SK-N-MC (cell line): ENCODE measurements around the gene PHACTR3.

ENCODE experiments used
- EZH2 ChIP-seq: fragments of 200-600 bp; sonication (generic); IDR thresholded peaks from one replicate; pipeline ENCODE4 v1.6.1; 2017; ENCODE audit warnings: antibody characterized with exemption
- POLR2AphosphoS5 ChIP-seq: IDR thresholded peaks from 2 replicates; pipeline ENCODE4 v1.6.1; 2012; ENCODE audit warnings: mild to moderate bottlenecking, low read depth, low read length, borderline replicate concordance

DNA sequence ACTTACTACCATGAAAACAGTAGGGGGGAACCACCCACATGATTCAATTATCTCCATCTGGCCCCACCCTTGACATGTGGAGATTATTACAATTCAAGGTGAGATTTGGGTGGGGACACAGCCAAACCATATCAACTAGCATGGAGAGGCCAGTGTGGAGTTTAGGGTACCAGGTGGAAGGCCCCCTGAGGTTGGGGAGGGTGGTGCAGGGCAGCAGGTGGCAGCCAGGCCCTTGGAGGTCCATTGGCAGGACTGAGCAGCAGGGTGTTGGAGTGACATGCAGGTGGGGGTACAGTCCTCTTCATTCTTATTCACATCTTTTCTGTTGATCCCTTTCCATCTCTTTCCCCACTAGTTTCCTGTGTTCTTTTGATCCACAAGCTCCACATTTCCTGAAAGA is 42.9 kb downstream of the PHACTR3 start:
- no peak for TF ChIP-seq EZH2
- no peak for TF ChIP-seq POLR2AphosphoS5
